Adipocyte (in vitro differentiated cells): Measurements from ENCODE around the gene SLC7A5.

Source experiments
- DNase-seq: peaks from one replicate; pipeline ENCODE4 v3.0.0-alpha.2; 2015; ENCODE audit warnings: low read depth
- H3K27me3 ChIP-seq: replicated peaks from 2 replicates; pipeline ENCODE4 v1.7.0; 2013; ENCODE audit warnings: mild to moderate bottlenecking, low read length, moderate library complexity; ENCODE audit not compliant: control insufficient read depth, insufficient read depth
- H3K36me3 ChIP-seq: 2 replicates; pipeline ENCODE4 v1.7.0; 2013; ENCODE audit warnings: low read length, mild to moderate bottlenecking, moderate library complexity; ENCODE audit not compliant: control insufficient read depth, insufficient read depth, severe bottlenecking
- H3K4me1 ChIP-seq: 2 replicates; pipeline ENCODE4 v1.7.0; 2013; ENCODE audit warnings: mild to moderate bottlenecking, low read length, moderate library complexity; ENCODE audit not compliant: control insufficient read depth, insufficient read depth
- H3K4me3 ChIP-seq: 2 replicates; pipeline ENCODE4 v1.7.0; 2013; ENCODE audit warnings: mild to moderate bottlenecking, low read length, moderate library complexity
- H3K9ac ChIP-seq: 2 replicates; pipeline ENCODE4 v1.7.0; 2013; ENCODE audit warnings: mild to moderate bottlenecking, low read length, moderate library complexity
- H3K9me3 ChIP-seq: 2 replicates; pipeline ENCODE4 v1.7.0; 2013; ENCODE audit warnings: mild to moderate bottlenecking, low read length, moderate library complexity; ENCODE audit not compliant: control insufficient read depth

Gene SLC7A5

DNA sequence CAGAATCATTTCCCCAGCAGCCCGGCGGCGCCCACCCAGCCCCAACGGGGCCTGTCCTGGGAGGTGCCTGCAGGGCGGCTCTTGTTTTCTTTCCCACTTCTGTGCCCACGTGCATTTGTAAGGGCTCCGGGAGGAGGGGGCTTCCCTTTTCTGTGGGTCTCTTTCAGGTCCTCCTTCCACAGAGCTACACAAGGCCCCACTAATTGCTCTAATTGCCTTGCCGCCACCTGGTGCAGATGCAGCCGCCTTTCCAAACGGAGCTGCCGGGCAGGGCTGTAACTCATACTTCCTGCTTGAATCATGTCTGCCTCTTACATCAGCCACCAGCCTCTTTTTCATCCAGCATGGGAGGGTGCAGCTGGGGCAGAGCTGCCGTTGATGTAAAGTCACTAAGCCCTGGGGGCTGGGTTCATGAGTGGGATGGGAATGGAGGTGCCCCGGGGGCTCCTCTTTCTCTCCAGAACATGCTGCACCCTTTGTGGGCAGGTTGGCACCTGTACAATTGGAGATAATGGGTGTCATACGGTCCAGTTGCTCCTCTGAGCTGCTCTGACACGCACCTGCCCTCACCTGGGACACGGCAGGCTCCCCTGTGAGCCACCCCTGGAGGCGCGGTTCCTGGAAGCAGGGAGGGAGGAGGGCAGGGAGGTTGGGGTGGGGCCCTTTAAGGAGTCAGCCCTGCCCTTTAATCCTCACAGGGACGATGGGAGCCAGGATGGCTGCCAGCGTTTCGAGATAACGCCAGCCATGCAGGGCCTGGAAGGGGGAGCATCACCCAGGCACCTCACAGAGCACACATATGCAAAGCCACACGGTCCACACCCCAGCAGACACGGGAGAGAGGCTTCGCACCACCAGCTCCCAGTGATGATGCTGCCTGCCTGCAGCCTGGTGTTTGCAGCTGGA, 62.4 kb downstream of the SLC7A5 start:
- peaks cover 13% of the 10 kb centered on the region for H3K27me3 ChIP-seq
- H3K9ac ChIP-seq = peak overlapping the region; percentile 89
- peaks cover 4% of the 10 kb centered on the region for H3K9me3 ChIP-seq
- H3K4me3 ChIP-seq = peak overlapping the region; percentile 84
- no peaks in the 10 kb centered on the region for H3K36me3 ChIP-seq
- peaks cover 17% of the 10 kb centered on the region for H3K4me1 ChIP-seq
- DNase-seq = peak; percentile 95

GRCh38 chr16:87806261-87806640, 63.1 kb downstream of the SLC7A5 start:
- Histone ChIP-seq H3K4me3 (peak overlapping the region; percentile 84), H3K4me1 (peaks cover 17% of the 10 kb centered on the region)

DNA sequence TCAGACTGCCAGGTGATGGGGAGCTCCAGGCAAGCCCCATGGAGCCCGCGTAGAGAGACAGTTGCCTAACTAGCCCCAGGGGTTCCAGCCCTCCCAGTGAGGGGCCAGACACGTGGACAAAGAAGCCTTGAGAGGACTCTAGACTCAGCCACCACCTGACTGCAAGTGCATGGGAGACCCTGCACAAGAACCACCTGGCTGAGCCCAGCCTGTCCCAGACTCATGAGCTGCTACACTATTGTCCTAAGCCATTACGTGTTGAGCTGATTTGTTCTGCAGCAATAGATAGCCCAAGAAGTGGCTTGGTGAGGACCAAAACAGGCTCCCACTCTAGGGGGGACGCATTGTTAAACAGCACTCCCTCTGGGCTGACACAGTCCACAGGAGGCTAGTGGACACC, 65.9 kb downstream of the SLC7A5 start:
- DNase-seq = no peak
- no peaks in the 10 kb centered on the region for H3K36me3 ChIP-seq
- H3K9ac ChIP-seq = no peak overlapping the region
- H3K4me3 ChIP-seq = no peak overlapping the region
- peaks cover 4% of the 10 kb centered on the region for H3K9me3 ChIP-seq
- H3K27me3 ChIP-seq = peaks cover 2% of the 10 kb centered on the region
- H3K4me1 ChIP-seq = peaks cover 17% of the 10 kb centered on the region

More at GRCh38 chr16:87806261-87806640, 63.1 kb downstream of the SLC7A5 start:
- Histone ChIP-seq H3K9me3 (peaks cover 4% of the 10 kb centered on the region), H3K36me3 (no peaks in the 10 kb centered on the region), H3K9ac (peak overlapping the region; percentile 89), H3K27me3 (peaks cover 11% of the 10 kb centered on the region)
- DNase-seq = peak; percentile 58

DNA sequence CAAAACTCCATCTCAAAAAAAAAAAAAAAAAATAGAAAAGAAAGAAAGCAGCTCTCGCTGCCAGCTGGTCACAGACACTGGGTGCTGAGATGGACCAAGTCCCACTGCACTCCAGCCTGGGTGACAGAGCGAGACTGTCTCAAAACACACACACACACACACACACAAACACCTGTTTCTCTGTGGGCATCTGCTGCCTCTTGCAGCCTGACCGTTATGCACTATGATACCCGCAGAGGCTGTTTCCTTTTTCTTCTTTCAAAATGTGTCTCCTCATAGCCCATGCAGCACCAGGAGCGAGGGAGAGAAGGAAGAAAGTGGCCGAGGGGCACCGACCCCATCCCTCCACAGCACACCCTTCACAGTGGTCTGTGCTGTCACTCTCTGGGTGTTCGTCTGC, 66.6 kb downstream of the SLC7A5 start:
- Histone ChIP-seq H3K9me3 (peaks cover 4% of the 10 kb centered on the region), H3K27me3 (peaks cover 2% of the 10 kb centered on the region), H3K9ac (no peak overlapping the region), H3K4me1 (peaks cover 17% of the 10 kb centered on the region), H3K36me3 (no peaks in the 10 kb centered on the region), H3K4me3 (no peak overlapping the region)
- DNase-seq = no peak

DNA sequence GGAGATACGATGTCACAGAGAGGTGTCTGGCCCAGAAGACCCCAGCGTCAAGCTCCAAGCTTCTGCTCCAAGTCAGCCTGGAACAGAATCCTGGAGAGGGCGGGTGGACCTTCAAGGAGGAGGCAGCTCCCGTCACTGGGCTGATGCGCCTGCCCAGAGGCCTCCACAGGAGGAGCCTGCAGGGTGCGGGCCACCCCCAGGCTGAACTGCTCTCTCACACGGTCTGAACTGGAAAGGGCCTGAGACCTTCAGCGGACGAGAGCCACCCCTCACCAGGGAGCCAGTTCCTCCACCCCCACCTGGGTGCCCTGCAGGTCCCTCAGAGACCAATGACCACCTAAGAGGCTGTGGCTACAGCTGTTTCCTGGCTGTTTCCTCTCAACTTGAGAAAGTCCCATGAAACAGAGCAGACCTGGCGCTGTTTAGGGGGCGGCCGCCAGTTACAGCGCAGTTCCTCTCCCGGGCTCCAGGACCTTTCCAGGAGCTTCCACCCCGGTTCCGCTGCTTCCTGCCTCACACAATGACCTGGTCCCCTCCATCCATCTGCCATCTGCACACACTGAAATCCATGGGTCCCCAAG, 67.5 kb downstream of the SLC7A5 start:
- no peak overlapping the region for H3K4me3 ChIP-seq
- peaks cover 2% of the 10 kb centered on the region for H3K27me3 ChIP-seq
- H3K4me1 ChIP-seq = peaks cover 9% of the 10 kb centered on the region
- no peak overlapping the region for H3K9ac ChIP-seq
- H3K36me3 ChIP-seq = no peaks in the 10 kb centered on the region
- peaks cover 4% of the 10 kb centered on the region for H3K9me3 ChIP-seq
- no peak for DNase-seq

- DNase-seq = no peak
- Histone ChIP-seq H3K4me1 (no peaks in the 10 kb centered on the region), H3K36me3 (no peaks in the 10 kb centered on the region), H3K9ac (no peak overlapping the region), H3K9me3 (peaks cover 4% of the 10 kb centered on the region), H3K27me3 (peaks cover 2% of the 10 kb centered on the region), H3K4me3 (no peak overlapping the region)
Observed at GRCh38 chr16:87800497-87800896, 68.8 kb downstream of the SLC7A5 start.

DNA sequence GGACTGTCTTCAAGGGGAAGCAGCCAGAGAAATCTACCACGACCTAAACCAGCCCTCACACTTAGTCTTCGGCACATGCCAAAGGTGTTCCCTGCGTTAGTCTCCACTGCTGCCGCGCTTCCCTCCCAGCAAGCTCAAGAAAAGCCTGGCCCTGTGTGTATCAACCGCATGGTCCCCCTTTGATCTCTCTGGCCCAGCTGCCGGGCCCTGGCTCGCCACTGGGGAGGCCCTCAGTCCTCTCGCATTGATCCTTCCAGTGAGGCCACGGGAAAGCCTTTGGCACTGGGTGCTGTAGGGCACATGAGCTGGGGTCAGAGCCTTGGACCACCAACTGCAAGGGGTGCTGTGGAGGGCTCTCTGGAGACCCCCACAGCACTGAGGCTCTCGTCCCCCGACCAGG, 74.0 kb downstream of the SLC7A5 start:
- Histone ChIP-seq H3K4me3 (no peak overlapping the region), H3K4me1 (peaks cover 7% of the 10 kb centered on the region), H3K9me3 (no peaks in the 10 kb centered on the region), H3K9ac (no peak overlapping the region), H3K36me3 (no peaks in the 10 kb centered on the region), H3K27me3 (peaks cover 4% of the 10 kb centered on the region)
- no peak for DNase-seq

DNA sequence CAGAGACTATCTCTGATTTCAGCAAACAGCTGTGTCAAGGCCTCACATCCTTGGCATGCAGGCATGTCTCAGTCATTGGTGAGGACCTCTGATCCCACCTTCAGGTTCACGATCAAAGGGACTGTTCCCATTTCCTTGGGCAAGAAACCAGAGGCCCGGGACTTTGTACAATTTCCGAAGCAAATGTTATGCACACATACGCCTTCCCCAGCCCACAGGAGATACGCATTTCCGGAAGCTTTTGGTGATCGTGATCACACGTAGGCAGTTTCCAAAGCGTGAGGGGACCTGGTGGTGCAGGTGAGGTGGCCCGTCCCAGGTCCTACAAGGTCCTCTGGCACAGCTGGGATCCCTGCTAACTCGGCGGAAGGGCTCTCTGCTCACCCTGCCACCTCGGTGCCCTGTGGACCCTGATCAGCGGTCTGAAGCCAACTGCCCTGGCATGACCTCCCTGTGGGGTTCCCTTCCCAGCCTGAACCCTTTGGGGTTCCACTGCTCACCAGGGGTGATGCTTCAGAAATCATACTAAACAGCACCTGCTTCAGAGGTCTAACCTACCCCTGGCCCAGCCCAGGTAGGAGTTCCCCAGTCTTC, 74.7 kb downstream of the SLC7A5 start:
- Histone ChIP-seq H3K36me3 (no peaks in the 10 kb centered on the region), H3K27me3 (peaks cover 7% of the 10 kb centered on the region), H3K4me1 (peaks cover 7% of the 10 kb centered on the region), H3K9me3 (no peaks in the 10 kb centered on the region), H3K4me3 (no peak overlapping the region), H3K9ac (no peak overlapping the region)
- no peak for DNase-seq

DNA sequence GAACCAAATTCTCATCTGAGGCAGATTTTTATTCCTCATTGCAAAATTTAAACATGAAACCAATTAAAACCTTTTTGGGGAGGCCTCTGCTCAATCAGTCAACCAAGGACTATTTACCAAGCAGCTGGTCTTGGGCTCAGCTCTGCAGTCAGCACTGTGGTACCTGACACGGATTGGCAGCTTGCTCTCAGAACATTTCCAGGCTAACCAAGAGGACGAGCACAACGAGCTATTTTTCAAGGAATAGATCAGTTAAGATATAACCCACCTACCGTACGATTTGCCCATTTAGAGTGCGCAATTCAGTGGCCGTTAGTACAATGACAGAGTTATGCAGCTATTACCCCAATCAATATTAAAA, 77.1 kb downstream of the SLC7A5 start:
- Histone ChIP-seq H3K4me1 (peaks cover 7% of the 10 kb centered on the region), H3K9ac (no peak overlapping the region), H3K27me3 (peaks cover 9% of the 10 kb centered on the region), H3K4me3 (no peak overlapping the region), H3K9me3 (no peaks in the 10 kb centered on the region), H3K36me3 (no peaks in the 10 kb centered on the region)
- DNase-seq = no peak

DNA sequence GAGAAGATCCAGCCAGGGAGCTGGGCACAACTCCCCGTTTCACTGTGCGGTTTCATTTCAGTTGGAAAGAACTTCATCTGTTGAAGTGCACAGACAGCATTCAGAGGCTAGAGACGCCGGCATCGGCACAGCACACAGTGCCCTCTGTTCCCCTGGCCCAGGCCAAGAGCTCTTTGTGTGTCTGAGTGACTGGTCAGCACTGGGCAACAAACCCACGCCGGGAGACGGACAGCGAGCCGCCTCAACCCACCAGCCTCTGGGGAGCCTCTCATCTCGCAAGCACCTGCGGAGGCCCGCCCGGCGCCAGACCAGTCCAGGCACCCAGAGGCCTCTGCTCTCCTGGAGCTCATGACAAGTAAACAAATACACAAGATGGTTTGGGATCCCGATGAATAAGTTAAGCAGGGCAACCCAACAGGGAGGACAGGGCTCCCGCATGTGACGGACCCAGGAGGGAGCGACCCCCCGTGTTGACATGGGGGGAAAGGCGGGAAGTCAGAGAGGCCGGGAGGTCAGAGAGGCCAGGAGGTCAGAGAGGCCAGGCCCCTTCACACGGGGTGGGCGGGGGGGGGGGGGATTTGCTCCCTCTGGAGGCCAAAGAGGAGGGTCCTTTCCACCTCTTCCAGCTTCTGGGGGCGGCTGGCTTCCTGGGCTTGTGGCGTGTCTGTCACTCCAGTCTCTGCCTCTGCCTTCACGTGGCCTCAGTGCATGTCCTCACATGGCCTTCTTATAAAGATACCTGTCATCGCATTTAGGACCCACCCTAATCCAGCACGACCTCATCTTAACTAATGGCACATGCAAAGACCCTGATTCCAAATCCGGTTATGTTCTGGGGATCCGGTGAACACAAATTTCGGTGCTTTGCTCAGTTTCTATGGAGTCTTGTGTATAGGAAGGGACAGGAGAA, 77.8 kb downstream of the SLC7A5 start:
- peaks cover 7% of the 10 kb centered on the region for H3K4me1 ChIP-seq

More for the DNA sequence above, 77.8 kb downstream of the SLC7A5 start:
- Histone ChIP-seq H3K9me3 (no peaks in the 10 kb centered on the region), H3K27me3 (peaks cover 9% of the 10 kb centered on the region), H3K4me3 (no peak overlapping the region), H3K9ac (no peak overlapping the region), H3K36me3 (no peaks in the 10 kb centered on the region)
- no peak for DNase-seq
